Ascending aorta (tissue), 2 donors: Measurements from ENCODE around the gene TEKT4. TPM values are rescaled to one million over a fixed set of nuclear protein-coding genes. Genes with fewer than 3 reads are reported as not detected.
"Not testable (repeated sequence)": the region's sequence is repeated elsewhere in the genome, so short reads cannot be mapped to it uniquely, and the experiment has no call there.

ENCODE experiments used
- DNase-seq, 2 donors: peaks; one replicate each; pipeline ENCODE4 v3.0.0-alpha.2; 2019; ENCODE audit warnings: low spot score in 2 of 2
- H3K27ac ChIP-seq, 2 donors: fragments of 200-600 bp; sonication (generic); one replicate each; pipeline ENCODE4 v1.5.1; 2016 to 2017; ENCODE audit warnings: mild to moderate bottlenecking in 1 of 2
- H3K27me3 ChIP-seq: fragments of 200-600 bp; sonication (generic); one replicate; pipeline ENCODE4 v1.5.1; 2017
- H3K36me3 ChIP-seq, 2 donors: fragments of 200-600 bp; sonication (generic); one replicate each; pipeline ENCODE4 v1.5.1; 2016
- H3K4me1 ChIP-seq, 2 donors: fragments of 200-600 bp; sonication (generic); one replicate each; pipeline ENCODE4 v1.5.1; 2016 to 2017; ENCODE audit warnings: mild to moderate bottlenecking in 1 of 2
- H3K4me3 ChIP-seq, 2 donors: fragments of 200-600 bp; sonication (generic); one replicate each; pipeline ENCODE4 v1.5.1; 2016 to 2017; ENCODE audit warnings: mild to moderate bottlenecking in 1 of 2
- H3K9me3 ChIP-seq, 2 donors: fragments of 200-600 bp; sonication (generic); one replicate each; pipeline ENCODE4 v1.5.1; 2016
- intact Hi-C: fragments of 100-400 bp; cut with DNase I; formaldehyde crosslinking; loops from one replicate; pipeline ENCODE4 v1.15.1; 2023
- total RNA-seq: library from RNA; depleted of rRNA; stranded (reverse); fragments of >200 nt; gene quantifications from one replicate; pipeline ENCODE4 v1.1.0, GENCODE V29; 2016
- TF ChIP-seq, protein P1 (sequence below), 3 experiments: fragments of 200-600 bp in 2 of 3; fragments of 450-650 bp in 1 of 3; sonication (generic) in 2 of 3; IDR thresholded peaks; one replicate each; pipeline ENCODE4 v1.5.1; 2016 to 2019; ENCODE audit warnings: antibody characterized with exemption in 3 of 3, mild to moderate bottlenecking in 1 of 3, moderate library complexity in 1 of 3

TEKT4 gene
- total RNA-seq, 1 donor from 2014 or later, result not detected

DNA sequence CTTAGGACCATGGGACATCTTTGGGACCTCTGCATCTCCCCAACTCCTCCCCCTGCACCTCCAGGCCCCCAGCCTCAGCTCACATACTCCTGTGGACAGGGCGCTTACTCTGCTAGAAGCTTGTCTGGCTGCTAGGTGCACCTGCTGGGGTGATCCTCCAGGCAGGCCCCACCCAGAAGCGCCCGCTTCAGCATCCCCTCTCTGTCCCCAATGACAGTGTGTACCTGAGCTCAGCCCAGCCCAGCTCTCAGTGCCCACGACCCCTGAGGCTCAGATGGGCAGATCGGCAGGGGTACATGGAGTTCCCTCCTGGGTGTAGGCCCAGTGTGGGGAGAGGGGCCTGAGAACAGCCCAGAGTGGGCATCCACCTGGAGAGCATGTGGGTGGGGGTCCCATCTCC, 5.9 kb downstream of the TEKT4 start:
- no peak overlapping the region for H3K27ac ChIP-seq
- intact Hi-C loops, result no loop called here
- DNase-seq, result no peak
- no peak overlapping the region for H3K4me3 ChIP-seq
- no peaks in the 10 kb centered on the region for H3K36me3 ChIP-seq
- H3K4me1 ChIP-seq, result no peaks in the 10 kb centered on the region
- TF ChIP-seq, protein P1, sequence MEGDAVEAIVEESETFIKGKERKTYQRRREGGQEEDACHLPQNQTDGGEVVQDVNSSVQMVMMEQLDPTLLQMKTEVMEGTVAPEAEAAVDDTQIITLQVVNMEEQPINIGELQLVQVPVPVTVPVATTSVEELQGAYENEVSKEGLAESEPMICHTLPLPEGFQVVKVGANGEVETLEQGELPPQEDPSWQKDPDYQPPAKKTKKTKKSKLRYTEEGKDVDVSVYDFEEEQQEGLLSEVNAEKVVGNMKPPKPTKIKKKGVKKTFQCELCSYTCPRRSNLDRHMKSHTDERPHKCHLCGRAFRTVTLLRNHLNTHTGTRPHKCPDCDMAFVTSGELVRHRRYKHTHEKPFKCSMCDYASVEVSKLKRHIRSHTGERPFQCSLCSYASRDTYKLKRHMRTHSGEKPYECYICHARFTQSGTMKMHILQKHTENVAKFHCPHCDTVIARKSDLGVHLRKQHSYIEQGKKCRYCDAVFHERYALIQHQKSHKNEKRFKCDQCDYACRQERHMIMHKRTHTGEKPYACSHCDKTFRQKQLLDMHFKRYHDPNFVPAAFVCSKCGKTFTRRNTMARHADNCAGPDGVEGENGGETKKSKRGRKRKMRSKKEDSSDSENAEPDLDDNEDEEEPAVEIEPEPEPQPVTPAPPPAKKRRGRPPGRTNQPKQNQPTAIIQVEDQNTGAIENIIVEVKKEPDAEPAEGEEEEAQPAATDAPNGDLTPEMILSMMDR (IDR thresholded peaks at IDR 0.05), result no peak
- H3K27me3 ChIP-seq, result no peaks in the 10 kb centered on the region
- H3K9me3 ChIP-seq, result no peaks in the 10 kb centered on the region

DNA sequence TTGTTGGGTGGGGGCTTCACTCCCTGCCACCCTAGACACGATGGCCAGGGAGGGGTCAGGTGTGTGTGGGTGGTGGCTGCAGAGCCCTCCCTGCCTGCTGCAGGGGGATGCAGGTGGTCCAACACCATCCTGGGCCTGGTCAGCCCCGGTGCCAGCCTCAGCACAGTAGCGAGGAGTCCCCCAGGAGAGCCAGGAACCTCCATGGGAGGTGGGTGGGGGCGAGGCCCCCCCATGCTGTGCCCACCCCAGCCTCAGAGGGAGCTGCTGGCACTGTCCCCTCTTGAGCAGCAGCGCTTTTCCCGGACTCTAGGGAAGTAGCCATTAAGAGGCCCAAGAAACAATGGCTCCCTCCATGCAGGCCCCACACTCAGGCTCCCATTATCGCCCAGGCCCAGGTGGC, 7.3 kb downstream of the TEKT4 start:
- H3K27me3 ChIP-seq, H3K36me3 ChIP-seq, H3K4me1 ChIP-seq, DNase-seq, H3K9me3 ChIP-seq, H3K4me3 ChIP-seq, H3K27ac ChIP-seq, intact Hi-C loops: not testable (repeated sequence)

DNA sequence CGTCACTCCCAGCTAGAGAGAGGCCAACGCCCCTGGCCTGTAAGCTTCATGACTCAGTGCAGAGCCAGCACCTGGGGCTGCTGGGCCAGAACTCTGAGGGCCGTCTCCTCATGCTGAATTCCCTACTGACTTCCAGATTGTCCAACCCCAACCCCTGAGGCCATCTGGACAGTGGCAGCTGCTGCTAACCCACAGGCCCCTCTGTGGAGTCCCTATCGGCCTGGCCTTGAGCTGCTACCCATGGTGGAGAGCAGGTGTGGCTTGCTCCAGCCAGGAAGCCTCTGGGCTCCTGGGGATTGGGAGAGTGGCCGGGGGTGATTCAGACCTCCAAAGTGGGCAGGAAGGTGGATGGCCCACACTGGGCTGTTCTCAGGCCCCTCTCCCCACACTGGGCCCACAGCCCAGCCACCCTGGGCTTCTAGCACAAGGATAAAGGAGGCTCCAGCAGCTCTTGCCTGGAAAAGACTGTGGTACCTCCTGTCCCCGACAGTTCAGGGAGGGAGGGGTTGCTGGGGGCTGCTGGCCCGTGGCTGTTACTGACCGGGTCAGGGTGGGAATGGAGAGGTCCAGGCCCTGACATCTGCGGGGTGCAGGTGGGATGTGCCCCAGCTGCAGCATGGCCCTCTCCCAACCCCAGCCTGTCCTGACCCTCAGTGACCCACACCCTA, 8.2 kb downstream of the TEKT4 start:
- Histone ChIP-seq H3K27ac (no peak overlapping the region), H3K27me3 (no peaks in the 10 kb centered on the region), H3K4me3 (no peak overlapping the region), H3K36me3 (no peaks in the 10 kb centered on the region), H3K4me1 (no peaks in the 10 kb centered on the region), H3K9me3 (no peaks in the 10 kb centered on the region)
- intact Hi-C loops, result no loop called here
- no peak for DNase-seq
- TF ChIP-seq, protein P1 (IDR thresholded peaks at IDR 0.05), result no peak

DNA sequence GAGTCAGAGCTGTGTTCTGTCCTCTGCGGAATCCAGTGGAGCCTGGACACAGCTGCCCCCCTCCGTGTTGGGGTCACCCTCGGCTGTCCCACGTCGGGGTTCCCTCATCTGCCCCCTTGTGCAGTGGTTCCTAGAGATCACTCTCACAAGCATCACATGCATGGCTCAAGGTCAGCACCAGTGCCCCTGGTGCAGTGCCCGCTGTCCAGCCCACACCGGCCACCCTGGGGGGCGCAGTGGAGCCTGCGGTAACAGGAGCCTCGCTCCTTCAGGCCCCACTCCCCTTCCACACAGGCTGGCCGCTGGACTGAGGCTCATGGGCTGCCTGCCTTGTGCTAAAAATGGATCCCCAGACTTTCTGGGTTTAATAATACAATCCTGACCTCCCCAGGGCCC, 8.8 kb downstream of the TEKT4 start:
- Histone ChIP-seq H3K4me3 (no peak overlapping the region), H3K9me3 (no peaks in the 10 kb centered on the region), H3K4me1 (no peaks in the 10 kb centered on the region), H3K36me3 (no peaks in the 10 kb centered on the region), H3K27ac (no peak overlapping the region), H3K27me3 (no peaks in the 10 kb centered on the region)
- intact Hi-C loops, result no loop called here
- DNase-seq, result no peak
- TF ChIP-seq, protein P1 (IDR thresholded peaks at IDR 0.05), result no peak

DNA sequence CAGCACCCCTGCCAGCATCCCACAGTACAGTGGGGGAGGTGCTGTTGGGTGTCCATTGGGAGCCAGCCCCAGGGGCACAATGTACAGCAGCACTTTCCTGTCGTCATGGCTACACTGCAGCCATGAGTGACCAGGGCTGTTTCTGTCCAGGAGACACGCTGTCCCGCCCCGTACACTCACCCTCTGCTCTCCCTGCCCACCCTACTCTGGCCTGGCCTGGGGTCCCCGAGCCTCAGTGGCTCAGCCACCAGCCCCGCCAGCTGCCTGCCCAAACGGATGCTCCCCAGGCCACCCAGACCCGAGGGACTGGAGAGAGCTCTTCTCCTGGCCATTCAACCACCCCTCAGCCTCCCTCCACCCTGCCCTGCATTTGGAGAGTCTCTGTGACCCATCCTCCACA, 9.3 kb downstream of the TEKT4 start:
- no peaks in the 10 kb centered on the region for H3K27me3 ChIP-seq
- H3K27ac ChIP-seq, result no peak overlapping the region
- intact Hi-C loops, result no loop called here
- H3K9me3 ChIP-seq, result no peaks in the 10 kb centered on the region
- H3K4me1 ChIP-seq, result no peaks in the 10 kb centered on the region
- no peaks in the 10 kb centered on the region for H3K36me3 ChIP-seq
- no peak for DNase-seq
- TF ChIP-seq, protein P1 (IDR thresholded peaks at IDR 0.05), result no peak
- H3K4me3 ChIP-seq, result no peak overlapping the region

DNA sequence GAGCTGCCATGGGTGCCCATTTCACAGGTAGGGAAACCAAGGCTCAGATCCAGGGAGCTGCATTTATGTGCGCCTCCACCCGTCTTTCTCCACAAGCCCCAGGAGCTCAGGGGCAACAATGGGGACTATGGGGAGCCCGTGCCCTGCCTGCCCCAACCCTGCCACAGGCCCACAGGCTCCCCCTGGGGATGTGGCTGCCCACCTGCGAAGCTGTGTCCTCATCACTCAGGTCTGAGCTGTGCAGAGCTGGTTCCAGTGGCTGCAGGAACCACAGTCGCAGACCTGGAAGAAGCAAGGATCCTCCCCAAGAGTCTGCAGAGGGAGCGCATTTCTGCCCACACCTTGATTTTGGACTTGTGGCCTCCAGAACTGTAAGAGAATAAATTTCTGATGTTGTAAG, 9.8 kb downstream of the TEKT4 start:
- H3K36me3 ChIP-seq, result no peaks in the 10 kb centered on the region
- no peaks in the 10 kb centered on the region for H3K4me1 ChIP-seq
- H3K27me3 ChIP-seq, result no peaks in the 10 kb centered on the region
- H3K4me3 ChIP-seq, result no peak overlapping the region
- TF ChIP-seq, protein P1 (IDR thresholded peaks at IDR 0.05), result no peak
- no peak for DNase-seq
- no peak overlapping the region for H3K27ac ChIP-seq
- no peaks in the 10 kb centered on the region for H3K9me3 ChIP-seq
- intact Hi-C loops, result no loop called here
